Liver (tissue), 9 donors: ENCODE data around the gene TTC28. TPM values are rescaled to one million over a fixed set of nuclear protein-coding genes. Genes with fewer than 3 reads are reported as not detected.

Experiments used
- DNase-seq: peaks from one replicate; pipeline ENCODE4 v3.0.0-alpha.2; 2017; ENCODE audit warnings: low spot score
- H3K27ac ChIP-seq, 2 donors: one replicate each; pipeline ENCODE4 v1.7.0; 2013; ENCODE audit warnings: inconsistent platforms in 2 of 2, low read length in 2 of 2, control low read depth in 1 of 2, low read depth in 1 of 2, mild to moderate bottlenecking in 1 of 2
- H3K27me3 ChIP-seq, 4 donors: one replicate each; pipeline versions ENCODE4 v1.6.1 to v1.7.0; 2013; ENCODE audit warnings: low read length in 3 of 4, inconsistent platforms in 1 of 4, mild to moderate bottlenecking in 1 of 4, moderate library complexity in 1 of 4; ENCODE audit not compliant: control insufficient read depth in 4 of 4, insufficient read depth in 4 of 4
- H3K36me3 ChIP-seq, 4 donors: one replicate each; pipeline versions ENCODE4 v1.6.1 to v1.7.0; 2013; ENCODE audit warnings: low read length in 3 of 4, mild to moderate bottlenecking in 3 of 4, low read depth in 1 of 4, moderate library complexity in 1 of 4; ENCODE audit not compliant: control insufficient read depth in 4 of 4, insufficient read depth in 3 of 4
- H3K4me1 ChIP-seq, 4 donors: one replicate each; pipeline versions ENCODE4 v1.6.1 to v1.7.0; 2013; ENCODE audit warnings: low read length in 3 of 4, mild to moderate bottlenecking in 3 of 4, moderate library complexity in 1 of 4; ENCODE audit not compliant: control insufficient read depth in 4 of 4, insufficient read depth in 4 of 4
- H3K4me3 ChIP-seq, 3 donors: one replicate each; pipeline versions ENCODE4 v1.6.1 to v1.7.0; 2013; ENCODE audit warnings: low read length in 3 of 3, control low read depth in 1 of 3, low read depth in 1 of 3, mild to moderate bottlenecking in 1 of 3
- H3K9ac ChIP-seq, 2 donors: one replicate each; pipeline ENCODE4 v1.7.0; 2013; ENCODE audit warnings: low read length in 2 of 2, mild to moderate bottlenecking in 2 of 2, moderate library complexity in 2 of 2, control low read depth in 1 of 2, low read depth in 1 of 2
- H3K9me3 ChIP-seq, 4 donors: one replicate each; pipeline versions ENCODE4 v1.6.1 to v1.7.0; 2013; ENCODE audit warnings: low read length in 3 of 4; ENCODE audit not compliant: control insufficient read depth in 4 of 4
- EGR1 ChIP-seq, 2 donors: IDR thresholded peaks; 2 replicates each; pipeline ENCODE4 v1.6.1; 2016 to 2018; ENCODE audit warnings: antibody characterized with exemption in 2 of 2, low read depth in 2 of 2
- FOXA1 ChIP-seq: IDR thresholded peaks from 2 replicates; pipeline ENCODE4 v1.6.1; 2016; ENCODE audit warnings: antibody characterized with exemption
- FOXA2 ChIP-seq: IDR thresholded peaks from 2 replicates; pipeline ENCODE4 v1.6.1; 2016; ENCODE audit warnings: antibody characterized with exemption
- GABPA ChIP-seq, 2 donors: IDR thresholded peaks in 1 of 2; conservative IDR thresholded peaks in 1 of 2; 2 replicates each; pipeline ENCODE4 v1.6.1; 2016; ENCODE audit warnings: antibody characterized with exemption in 2 of 2, mild to moderate bottlenecking in 1 of 2, moderate library complexity in 1 of 2
- HNF4A ChIP-seq, 2 donors: conservative IDR thresholded peaks; 2 replicates each; pipeline ENCODE4 v1.6.1; 2016; ENCODE audit warnings: antibody characterized with exemption in 2 of 2, mild to moderate bottlenecking in 2 of 2
- JUND ChIP-seq, 2 donors: IDR thresholded peaks; 2 replicates each; pipeline ENCODE4 v1.6.1; 2016; ENCODE audit warnings: antibody characterized with exemption in 2 of 2
- NR2F2 ChIP-seq: IDR thresholded peaks from 2 replicates; pipeline ENCODE4 v1.6.1; 2016; ENCODE audit warnings: antibody characterized with exemption
- RAD21 ChIP-seq, 2 donors: IDR thresholded peaks; 2 replicates each; pipeline ENCODE4 v1.6.1; 2016; ENCODE audit warnings: antibody characterized with exemption in 2 of 2, mild to moderate bottlenecking in 2 of 2
- RXRA ChIP-seq, 2 donors: IDR thresholded peaks; 2 replicates each; pipeline ENCODE4 v1.6.1; 2017 to 2018; ENCODE audit warnings: antibody characterized with exemption in 2 of 2, mild to moderate bottlenecking in 1 of 2
- SP1 ChIP-seq: IDR thresholded peaks from 2 replicates; pipeline ENCODE4 v1.6.1; 2018; ENCODE audit warnings: antibody characterized with exemption, mild to moderate bottlenecking
- ZBTB33 ChIP-seq: IDR thresholded peaks from 2 replicates; pipeline ENCODE4 v1.6.1; 2016; ENCODE audit warnings: antibody characterized with exemption
- WGBS: extraction: QIAGEN DNeasy Blood & Tissue Kit; methylation state at CpG from one replicate; pipeline ENCODE4 v1.1.7; 2013; 5-methylcytosine and 5-hydroxymethylcytosine counted together
- polyA plus RNA-seq, 2 donors: library from polyadenylated mRNA; stranded (reverse) in 1 of 2; unstranded in 1 of 2; fragments of 200-250 nt in 1 of 2; fragments of >200 nt in 1 of 2; fragmentation: Nextera tagmentation in 1 of 2; extraction: Ambion mirVana in 1 of 2; gene quantifications; one replicate each; pipeline versions ENCODE4 v1.2.1 to v1.2.3, GENCODE V29; 2013 to 2015
- total RNA-seq, 2 donors: library from RNA; depleted of rRNA; stranded (reverse); fragments of >200 nt; gene quantifications; one replicate each; pipeline ENCODE4 v1.2.3, GENCODE V29; 2014
- TF ChIP-seq, protein P1 (sequence below): IDR thresholded peaks from 2 replicates; pipeline ENCODE4 v1.6.1; 2016; ENCODE audit warnings: antibody characterized with exemption, mild to moderate bottlenecking
- TF ChIP-seq, protein P2 (sequence below): IDR thresholded peaks from 2 replicates; pipeline ENCODE4 v1.6.1; 2016; ENCODE audit warnings: antibody characterized with exemption
- TF ChIP-seq, protein P3 (sequence below): fragments of 150-350 bp; IDR thresholded peaks from 2 replicates; pipeline ENCODE4 v1.5.1; 2017; ENCODE audit warnings: improper control_type of control experiment, low read depth, low read length; ENCODE audit not compliant: missing input control
- donor health status: healthy.
- donor health status: healthy.
- donor health status: healthy.
- donor health status: healthy.
- donor health status: healthy.

Gene TTC28
- total and polyA plus RNA-seq, 4 donors: 4.2 to 19.4 (median 5.9) TPM

GRCh38 chr22:27948569-27948968 is 731.1 kb downstream of the TTC28 start:
- peak in 1 of 2 donors; percentile 6 for TF ChIP-seq RAD21 (IDR thresholded peaks at IDR 0.05)
- TF ChIP-seq, protein P1, sequence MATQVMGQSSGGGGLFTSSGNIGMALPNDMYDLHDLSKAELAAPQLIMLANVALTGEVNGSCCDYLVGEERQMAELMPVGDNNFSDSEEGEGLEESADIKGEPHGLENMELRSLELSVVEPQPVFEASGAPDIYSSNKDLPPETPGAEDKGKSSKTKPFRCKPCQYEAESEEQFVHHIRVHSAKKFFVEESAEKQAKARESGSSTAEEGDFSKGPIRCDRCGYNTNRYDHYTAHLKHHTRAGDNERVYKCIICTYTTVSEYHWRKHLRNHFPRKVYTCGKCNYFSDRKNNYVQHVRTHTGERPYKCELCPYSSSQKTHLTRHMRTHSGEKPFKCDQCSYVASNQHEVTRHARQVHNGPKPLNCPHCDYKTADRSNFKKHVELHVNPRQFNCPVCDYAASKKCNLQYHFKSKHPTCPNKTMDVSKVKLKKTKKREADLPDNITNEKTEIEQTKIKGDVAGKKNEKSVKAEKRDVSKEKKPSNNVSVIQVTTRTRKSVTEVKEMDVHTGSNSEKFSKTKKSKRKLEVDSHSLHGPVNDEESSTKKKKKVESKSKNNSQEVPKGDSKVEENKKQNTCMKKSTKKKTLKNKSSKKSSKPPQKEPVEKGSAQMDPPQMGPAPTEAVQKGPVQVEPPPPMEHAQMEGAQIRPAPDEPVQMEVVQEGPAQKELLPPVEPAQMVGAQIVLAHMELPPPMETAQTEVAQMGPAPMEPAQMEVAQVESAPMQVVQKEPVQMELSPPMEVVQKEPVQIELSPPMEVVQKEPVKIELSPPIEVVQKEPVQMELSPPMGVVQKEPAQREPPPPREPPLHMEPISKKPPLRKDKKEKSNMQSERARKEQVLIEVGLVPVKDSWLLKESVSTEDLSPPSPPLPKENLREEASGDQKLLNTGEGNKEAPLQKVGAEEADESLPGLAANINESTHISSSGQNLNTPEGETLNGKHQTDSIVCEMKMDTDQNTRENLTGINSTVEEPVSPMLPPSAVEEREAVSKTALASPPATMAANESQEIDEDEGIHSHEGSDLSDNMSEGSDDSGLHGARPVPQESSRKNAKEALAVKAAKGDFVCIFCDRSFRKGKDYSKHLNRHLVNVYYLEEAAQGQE: peak; percentile 7
- TF ChIP-seq SP1: no peak
- H3K4me1 ChIP-seq: peaks cover 5 to 26% (median 17%) of the 10 kb centered on the region in 4 donors
- no peak overlapping the region for H3K4me3 ChIP-seq
- H3K27ac ChIP-seq: peak overlapping the region in 1 of 2 donors; percentile 19
- H3K9ac ChIP-seq: peak overlapping the region; percentile 31 to 33
- DNase-seq: no peak
- H3K27me3 ChIP-seq: no peaks in the 10 kb centered on the region
- 33% methylated on average over 2 of the region's 2 CpGs for WGBS
- H3K9me3 ChIP-seq: no peaks in the 10 kb centered on the region
- H3K36me3 ChIP-seq: no peaks in the 10 kb centered on the region

DNA sequence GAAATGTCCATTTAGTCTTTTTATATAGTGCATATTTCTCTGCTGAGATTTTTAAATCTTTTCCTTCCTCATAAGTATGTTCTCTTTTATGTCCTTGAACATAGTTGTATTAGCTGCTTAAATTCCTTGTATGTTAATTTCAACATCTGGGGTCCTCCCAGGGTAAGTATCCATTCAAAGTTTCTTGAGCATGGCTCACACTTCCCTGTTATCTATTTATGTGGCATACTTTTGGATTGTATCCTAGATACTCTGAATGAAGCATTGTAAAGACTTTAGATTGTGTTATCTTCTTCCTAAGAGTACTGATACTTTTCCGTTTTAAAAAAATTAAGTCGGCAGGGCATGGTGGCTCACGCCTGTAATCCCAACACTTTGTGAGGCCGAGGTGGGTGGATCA is 732.2 kb downstream of the TTC28 start:
- TF ChIP-seq GABPA (IDR thresholded peaks at IDR 0.05 in 1 of 2, conservative IDR thresholded peaks at IDR 0.05 in 1 of 2): no peak
- TF ChIP-seq JUND (IDR thresholded peaks at IDR 0.05): no peak
- TF ChIP-seq, protein P1: no peak
- no peak for TF ChIP-seq SP1
- TF ChIP-seq RXRA (IDR thresholded peaks at IDR 0.05): no peak
- no peak for TF ChIP-seq EGR1 (IDR thresholded peaks at IDR 0.05; ENCODE audit: low read depth in 2 of 2)
- TF ChIP-seq FOXA1: no peak
- TF ChIP-seq, protein P2, sequence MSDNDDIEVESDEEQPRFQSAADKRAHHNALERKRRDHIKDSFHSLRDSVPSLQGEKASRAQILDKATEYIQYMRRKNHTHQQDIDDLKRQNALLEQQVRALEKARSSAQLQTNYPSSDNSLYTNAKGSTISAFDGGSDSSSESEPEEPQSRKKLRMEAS: no peak
- no peak for TF ChIP-seq ZBTB33
- TF ChIP-seq HNF4A (conservative IDR thresholded peaks at IDR 0.05): no peak
- no peak for TF ChIP-seq RAD21 (IDR thresholded peaks at IDR 0.05)
- TF ChIP-seq, protein P3, sequence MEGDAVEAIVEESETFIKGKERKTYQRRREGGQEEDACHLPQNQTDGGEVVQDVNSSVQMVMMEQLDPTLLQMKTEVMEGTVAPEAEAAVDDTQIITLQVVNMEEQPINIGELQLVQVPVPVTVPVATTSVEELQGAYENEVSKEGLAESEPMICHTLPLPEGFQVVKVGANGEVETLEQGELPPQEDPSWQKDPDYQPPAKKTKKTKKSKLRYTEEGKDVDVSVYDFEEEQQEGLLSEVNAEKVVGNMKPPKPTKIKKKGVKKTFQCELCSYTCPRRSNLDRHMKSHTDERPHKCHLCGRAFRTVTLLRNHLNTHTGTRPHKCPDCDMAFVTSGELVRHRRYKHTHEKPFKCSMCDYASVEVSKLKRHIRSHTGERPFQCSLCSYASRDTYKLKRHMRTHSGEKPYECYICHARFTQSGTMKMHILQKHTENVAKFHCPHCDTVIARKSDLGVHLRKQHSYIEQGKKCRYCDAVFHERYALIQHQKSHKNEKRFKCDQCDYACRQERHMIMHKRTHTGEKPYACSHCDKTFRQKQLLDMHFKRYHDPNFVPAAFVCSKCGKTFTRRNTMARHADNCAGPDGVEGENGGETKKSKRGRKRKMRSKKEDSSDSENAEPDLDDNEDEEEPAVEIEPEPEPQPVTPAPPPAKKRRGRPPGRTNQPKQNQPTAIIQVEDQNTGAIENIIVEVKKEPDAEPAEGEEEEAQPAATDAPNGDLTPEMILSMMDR: no peak
- no peak for TF ChIP-seq NR2F2
- no peak for TF ChIP-seq FOXA2
- no peak overlapping the region for H3K4me3 ChIP-seq
- 97% methylated on average over 4 of the region's 4 CpGs for WGBS

More for the DNA sequence above, 732.2 kb downstream of the TTC28 start:
- no peak overlapping the region for H3K27ac ChIP-seq
- H3K36me3 ChIP-seq: no peaks in the 10 kb centered on the region
- H3K9ac ChIP-seq: no peak overlapping the region
- no peaks in the 10 kb centered on the region for H3K9me3 ChIP-seq
- DNase-seq: no peak
- no peaks in the 10 kb centered on the region for H3K27me3 ChIP-seq
- peaks cover 5 to 22% (median 15%) of the 10 kb centered on the region in 4 donors for H3K4me1 ChIP-seq
